IPS-NIHi7 (cell line): Measurements from ENCODE around the gene BIVM.

ENCODE experiments used
- DNase-seq: peaks from one replicate; pipeline ENCODE4 v3.0.0; 2012; ENCODE audit warnings: mixed read lengths; ENCODE audit errors: extremely low spot score

The BIVM gene

DNA sequence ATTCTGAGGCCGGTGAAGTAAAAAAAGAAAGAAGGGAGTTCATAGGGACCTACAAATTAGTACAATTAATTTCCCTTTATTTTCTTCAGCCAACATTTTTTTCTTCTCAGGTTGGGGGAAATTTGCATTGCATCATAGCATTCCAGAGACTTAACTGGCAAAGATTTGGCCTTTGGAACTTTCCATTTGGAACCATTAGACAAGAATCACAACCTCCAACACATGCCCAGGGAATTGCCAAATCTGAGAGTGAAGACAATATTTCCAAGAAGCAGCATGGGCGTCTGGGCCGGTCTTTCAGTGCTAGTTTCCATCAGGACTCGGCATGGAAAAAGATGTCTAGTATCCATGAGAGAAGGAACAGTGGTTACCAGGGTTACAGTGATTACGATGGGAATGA lies 40.5 kb downstream of the BIVM start:
- DNase-seq, result no peak

DNA sequence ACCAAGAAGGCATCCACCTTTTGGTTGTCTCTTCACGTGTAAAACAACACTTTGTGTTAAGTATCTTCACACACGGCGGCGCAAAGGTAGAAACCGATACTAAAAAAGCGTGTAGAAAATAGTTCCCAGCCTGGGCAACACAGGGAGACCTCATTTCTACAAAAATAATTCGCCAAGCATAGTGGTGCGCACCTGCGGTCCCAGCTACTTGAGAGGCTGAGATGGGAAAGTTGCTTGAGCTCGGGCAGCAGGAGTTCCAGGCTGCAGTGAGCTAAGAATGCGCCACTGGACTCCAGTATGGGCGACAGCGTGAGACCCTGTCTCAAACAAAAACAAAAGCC lies 46.3 kb downstream of the BIVM start:
- no peak for DNase-seq

DNA sequence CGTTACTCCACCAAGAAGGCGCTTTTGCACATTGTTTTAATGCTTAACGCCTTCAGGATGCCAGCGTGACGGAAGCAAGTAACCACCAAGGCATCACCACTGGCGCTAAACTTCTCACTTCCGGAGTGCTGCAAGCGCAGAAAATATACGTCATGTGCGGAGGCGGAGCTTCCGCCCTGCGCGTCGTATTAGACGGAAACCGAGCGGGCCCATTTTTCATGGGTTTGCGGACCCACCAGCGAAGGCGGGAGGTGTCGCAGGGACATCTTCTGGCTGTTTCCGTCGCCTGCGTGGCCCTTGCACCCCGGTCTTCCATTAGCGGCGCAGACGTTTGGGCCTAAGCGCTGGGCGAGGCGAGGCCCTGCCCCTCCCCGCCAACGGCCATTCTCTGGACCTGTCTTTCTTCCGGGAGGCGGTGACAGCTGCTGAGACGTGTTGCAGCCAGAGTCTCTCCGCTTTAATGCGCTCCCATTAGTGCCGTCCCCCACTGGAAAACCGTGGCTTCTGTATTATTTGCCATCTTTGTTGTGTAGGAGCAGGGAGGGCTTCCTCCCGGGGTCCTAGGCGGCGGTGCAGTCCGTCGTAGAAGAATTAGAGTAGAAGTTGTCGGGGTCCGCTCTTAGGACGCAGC lies 46.8 kb downstream of the BIVM start, which contains the start of gene ERCC5:
ERCC5 (plus strand) TSS at position 403 of the 631 bp plus-strand sequence. CDS start 235 bp downstream, outside the sequence.
- DNase-seq, result peak; percentile 81

DNA sequence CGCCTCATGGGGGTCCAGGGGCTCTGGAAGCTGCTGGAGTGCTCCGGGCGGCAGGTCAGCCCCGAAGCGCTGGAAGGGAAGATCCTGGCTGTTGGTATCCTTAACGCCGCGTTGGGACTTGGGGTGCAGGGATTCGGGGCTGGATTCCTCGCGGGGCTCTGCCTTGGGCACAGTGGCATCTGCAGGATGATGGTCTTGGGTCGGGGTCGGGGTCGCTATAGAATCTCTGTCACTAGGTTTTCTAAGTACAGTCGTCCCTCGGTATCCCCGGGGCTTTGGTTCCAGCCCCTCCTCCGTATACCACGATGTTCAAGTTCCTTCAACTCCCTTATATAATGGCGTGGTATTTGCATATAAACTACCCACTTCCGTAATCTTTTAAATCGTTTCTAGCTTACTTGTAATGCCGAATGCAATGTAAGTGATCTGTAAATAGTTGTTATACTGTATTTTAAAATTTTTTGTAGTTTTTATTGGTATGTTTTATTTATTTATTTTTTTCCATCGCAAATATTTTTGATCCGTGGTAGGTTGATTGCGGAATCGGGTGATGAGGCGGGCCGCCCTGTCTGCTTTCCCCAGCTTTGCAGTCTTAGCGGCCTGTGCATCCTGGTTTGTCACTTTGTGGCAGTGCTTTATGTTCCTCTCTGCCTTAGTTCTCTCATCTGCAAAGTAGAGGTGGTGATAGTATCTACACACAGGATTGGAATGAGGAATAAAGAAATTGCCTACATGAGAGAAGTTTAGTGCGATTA lies 47.5 kb downstream of the BIVM start:
- DNase-seq, result no peak

DNA sequence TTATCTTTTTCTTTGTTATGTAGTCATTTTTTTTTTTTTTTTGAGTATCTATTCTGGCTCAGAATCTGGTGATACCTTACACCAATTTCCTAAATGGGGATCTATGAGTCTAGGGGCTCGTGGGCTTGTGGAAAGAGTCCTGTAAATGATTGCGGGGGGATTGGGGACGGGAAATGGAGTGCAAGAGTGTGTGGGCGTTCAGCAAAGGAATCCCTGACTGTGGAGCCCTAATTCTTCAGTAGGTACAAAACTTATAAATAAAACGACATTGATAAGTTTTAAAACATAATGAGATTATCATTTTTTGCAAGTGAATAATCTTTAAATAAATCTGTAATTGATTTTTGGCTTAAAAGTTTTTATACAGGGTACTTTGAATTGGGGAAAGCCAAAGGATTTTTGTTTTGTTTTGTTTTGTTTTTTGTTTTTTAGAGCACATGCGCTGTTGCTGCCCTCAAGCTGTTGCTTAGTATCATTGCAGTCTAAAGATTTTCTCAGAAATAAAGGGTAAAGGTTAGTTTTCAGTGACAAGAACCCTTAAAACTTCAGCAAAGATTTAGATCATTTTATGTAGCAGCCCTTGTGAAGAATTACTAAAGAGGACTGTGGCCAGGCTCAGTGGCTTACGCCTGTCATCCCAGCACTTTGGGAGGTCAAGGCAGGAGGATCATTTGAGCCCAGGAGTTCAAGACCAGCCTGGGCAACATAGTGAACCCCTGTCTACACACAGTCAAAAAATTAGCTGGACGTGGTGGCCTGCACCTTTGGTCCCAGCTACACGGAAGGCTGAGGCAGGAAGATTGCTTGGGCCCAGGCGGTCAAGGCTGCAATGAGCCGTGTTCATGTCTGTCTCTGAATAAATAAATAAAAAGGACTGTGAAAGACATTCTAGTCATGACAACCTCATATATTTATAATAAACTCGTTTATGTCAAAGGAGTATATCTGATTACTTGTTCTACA lies 48.6 kb downstream of the BIVM start:
- no peak for DNase-seq

DNA sequence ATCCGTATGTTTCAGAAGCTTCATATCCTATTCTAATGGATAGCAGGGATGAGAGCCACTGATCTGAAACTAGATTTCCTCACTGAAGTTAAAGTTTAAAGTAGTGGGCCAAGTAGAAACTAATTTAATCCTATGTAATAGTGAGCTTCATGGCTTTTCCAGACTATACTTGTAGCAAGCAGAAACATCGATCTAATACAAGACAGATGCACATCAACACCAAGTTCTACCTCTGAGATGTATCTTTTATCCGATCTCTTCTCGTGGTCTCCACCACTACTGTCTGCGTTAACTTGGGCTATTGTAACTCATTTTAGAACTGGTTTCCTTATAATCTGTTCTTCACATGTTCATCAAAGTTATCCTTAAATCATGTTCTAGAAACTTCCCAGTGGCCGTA lies 50.0 kb downstream of the BIVM start:
- DNase-seq, result no peak

DNA sequence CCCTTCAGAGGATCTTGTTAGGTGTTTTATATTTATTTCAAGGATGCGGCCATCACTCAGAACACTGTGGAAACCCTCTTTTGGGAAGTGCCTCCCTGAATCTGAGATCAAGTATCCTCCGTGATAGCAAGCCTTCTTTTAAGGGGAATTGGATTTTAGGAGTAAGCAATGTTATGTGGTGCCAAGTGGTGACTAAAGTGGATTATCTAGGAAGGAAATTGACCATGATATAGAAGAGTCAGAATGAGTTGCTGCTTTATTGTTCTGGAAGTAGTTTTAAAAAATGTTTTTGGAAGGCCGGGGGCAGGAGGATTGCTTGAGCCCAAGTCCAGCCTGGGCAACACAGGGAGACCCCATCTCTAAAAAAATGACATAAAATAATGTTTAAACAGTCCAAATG lies 53.6 kb downstream of the BIVM start:
- no peak for DNase-seq

DNA sequence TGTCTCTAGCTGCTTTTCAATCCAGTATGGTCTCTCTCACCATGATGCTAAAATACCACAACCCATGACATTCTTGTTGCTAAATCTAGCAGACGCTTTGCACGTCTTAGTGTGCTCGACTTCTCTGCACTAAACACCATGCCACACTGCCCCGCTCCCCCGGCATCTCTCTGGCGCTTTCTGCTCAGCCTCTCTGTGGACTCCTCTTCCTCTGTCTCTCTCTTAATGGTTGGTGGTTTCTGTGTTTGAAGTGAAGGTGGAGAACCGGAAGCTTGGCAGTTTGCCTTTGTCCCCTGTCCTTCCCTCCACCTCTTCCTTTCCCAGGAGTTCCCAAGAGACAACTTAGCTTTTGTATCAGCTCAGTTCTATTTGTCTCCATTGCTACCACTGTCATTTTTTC lies 55.8 kb downstream of the BIVM start:
- DNase-seq, result no peak

DNA sequence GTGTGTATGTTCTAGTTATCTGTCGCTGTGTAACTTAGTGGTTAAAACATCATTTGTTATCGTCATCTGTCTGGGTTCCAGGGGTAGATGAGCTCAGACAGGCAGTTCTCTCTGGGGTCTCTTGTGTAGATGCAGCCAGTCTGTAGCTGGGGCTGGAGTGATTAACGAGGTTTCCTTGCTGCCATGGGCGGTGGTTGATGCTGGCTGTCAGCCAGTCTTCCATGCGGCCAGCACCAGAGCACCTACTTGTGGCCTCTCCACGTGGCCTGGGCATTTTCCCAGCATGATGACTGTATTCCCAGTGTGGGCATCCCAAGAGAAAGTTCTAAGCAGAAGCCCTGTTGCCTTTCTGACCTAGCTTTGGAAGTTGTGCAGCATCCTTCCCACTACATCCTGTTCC lies 57.6 kb downstream of the BIVM start:
- DNase-seq, result no peak

DNA sequence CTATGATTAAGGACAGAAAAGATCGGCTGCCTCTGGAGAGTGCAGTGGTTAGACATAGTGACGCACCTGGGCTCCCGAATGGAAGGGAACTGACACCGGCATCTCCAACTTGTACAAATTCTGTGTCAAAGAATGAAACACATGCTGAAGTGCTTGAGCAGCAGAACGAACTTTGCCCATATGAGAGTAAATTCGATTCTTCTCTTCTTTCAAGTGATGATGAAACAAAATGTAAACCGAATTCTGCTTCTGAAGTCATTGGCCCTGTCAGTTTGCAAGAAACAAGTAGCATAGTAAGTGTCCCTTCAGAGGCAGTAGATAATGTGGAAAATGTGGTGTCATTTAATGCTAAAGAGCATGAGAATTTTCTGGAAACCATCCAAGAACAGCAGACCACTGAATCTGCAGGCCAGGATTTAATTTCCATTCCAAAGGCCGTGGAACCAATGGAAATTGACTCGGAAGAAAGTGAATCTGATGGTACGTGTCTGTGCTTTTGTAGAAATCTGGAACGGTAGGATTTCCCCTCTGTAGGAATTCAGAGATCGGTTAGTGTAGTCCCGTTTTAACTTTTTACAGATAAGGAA lies 63.8 kb downstream of the BIVM start:
- no peak for DNase-seq

DNA sequence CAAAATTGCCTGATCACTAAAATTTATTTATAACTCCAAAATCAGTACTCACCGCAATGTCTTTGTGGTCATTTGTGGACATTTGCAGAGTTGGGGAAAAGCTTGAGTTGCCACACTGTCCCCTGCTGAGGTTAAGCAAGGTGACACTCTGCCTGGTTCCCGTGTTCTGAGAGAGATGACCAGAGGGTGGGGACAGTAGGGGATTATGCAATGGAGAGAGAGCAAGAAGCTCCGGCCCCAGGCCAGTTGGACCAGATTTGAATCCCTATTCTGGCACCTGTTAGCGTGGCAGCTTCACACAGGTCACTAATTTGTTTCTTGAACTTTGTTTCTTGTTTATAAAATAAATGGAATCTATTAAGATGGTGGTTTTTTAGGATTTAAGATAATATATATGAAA lies 64.7 kb downstream of the BIVM start:
- DNase-seq, result no peak

DNA sequence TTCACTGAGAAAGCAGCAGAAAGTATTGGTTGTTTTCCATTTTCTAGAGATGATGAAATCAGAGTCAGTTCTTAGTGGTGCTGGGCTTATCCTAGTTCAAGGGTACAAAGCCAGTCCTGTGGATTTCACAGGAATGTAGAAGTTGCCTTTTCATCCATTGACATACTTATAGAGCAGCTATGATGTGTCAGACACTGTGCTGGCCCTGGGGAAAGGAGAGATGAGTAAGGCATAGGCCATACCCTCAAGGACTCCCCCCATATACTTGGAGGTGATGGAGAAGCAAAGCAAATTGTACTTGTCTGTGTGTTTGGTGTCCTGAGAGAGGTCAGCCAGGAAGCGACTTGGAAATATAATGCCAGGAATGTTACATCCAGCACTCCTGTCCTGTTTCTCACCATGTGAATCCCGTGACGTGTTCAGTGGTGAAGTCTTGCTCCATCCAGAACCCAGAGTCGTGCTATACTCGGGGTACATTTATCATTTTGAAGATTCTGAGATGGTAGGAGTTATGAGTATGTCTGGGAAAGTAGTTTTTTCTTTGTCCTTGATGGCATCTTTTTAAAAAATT lies 69.5 kb downstream of the BIVM start:
- no peak for DNase-seq

DNA sequence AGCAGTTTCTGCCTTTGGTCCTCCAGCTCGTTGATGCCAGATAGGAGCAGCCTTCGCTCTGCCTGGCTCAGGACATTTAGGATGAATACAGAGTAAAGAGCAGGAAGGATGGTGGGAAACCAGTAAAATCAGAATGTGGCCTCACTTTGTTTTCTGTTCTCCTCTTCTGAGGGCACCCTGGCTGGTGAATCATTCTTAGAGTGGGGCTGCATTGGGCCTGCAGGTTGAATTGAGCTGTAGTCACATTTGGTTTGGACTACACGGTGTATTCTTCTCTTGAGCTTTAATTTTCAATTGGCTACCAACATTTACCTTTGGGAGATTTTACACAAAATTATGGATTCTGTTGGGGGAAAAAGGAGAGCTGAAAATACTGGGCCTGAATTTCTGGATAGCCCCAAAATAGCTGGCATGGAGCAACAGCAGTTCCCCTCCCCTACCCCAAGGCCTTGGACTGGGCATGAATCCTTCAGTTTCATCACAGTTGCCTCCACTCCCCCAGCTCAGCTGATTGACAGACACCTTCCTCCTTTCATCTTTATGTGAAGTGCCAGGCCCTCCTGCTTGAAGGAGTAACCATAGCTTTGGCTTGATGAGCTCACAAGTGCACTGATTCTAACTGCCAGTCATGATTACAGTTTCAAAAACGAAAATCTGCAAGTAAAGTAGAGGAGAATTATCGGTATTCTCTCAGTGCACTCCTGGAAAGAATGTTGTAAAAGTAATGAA lies 71.2 kb downstream of the BIVM start:
- no peak for DNase-seq

DNA sequence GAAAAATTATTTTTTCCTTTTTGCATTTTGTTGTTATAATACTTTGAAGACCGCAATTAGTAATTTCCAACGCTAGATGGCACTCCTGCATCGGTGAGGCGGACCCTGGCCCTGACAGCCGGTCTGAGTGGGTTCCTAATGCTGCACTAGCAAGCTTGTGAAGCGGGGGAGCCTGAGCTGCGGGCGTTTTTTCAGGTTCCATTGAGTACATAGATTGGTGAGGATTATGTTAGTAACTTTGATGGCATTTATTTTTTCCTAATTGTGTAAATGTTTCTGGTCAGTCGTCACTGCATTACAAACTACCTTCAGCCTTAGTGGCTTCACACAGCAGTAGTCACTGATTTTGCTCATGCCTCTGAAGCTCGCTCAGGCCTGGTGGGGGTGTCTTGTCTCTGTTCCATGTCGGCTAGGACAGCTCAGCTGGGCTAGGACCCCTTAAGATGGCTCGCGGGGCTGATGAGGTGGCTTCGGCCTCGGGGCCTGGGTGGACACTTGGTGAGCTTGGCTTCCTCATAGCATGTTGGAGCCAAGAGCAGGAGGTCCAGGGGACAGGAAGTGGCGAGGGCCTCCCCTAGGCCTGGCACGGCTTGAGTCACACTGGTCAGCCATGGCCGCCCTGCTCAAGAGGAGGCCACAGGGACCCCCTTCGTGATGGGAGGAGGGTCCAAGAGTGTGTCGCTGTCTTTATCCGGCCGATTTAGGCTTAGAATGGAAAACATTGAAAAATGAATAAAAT lies 71.9 kb downstream of the BIVM start:
- DNase-seq, result peak; percentile 81

DNA sequence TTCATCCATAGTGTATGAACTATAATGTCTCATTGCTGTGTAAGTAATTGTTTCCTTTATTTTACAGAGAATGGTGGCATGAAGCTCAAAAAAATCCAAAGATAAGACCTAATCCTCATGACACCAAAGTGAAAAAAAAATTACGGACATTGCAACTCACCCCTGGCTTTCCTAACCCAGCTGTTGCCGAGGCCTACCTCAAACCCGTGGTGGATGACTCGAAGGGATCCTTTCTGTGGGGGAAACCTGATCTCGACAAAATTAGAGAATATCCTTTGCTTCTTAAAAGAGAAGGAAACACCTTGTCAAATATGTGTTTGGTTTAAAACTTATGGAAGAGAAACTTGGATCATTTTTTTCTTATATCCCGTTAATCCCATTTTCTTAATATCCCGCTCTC lies 73.2 kb downstream of the BIVM start:
- no peak for DNase-seq

DNA sequence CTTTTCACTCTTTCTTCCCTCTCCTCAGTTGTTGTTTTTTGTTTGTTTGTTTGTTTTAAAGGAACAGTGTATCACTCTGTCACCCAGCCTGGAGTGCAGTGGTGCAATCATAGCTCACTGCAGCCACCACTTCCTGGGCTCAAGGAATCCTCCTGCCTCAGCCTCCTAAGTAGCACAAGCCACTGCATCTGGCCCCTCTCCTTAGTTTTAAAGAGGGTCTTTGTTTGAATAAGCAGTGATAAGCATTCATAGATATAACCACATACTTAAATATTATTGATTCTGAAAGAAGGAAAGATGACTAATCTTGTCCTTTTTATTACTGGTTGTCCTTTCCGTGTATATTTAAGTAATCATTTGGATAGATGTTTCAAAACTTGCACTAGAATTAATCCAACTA lies 73.6 kb downstream of the BIVM start:
- no peak for DNase-seq

DNA sequence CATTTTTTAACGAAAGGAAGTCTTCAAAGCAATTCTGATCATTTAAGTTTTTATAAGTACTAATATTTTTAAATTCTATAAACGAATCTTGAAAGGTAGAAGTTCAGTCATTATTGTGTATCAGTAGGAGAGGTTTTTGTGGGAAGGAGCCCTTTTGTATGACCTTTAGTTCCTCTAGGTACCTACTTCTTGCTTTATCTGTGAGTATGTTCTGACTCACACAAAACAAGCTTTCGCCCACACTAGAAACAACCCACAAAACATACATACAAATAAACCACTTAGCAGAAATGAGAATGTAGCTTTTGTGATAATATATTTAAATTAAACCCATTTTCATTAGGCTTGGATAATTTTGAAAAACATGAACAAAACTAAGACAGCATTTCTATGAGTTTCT lies 74.7 kb downstream of the BIVM start:
- DNase-seq, result no peak

DNA sequence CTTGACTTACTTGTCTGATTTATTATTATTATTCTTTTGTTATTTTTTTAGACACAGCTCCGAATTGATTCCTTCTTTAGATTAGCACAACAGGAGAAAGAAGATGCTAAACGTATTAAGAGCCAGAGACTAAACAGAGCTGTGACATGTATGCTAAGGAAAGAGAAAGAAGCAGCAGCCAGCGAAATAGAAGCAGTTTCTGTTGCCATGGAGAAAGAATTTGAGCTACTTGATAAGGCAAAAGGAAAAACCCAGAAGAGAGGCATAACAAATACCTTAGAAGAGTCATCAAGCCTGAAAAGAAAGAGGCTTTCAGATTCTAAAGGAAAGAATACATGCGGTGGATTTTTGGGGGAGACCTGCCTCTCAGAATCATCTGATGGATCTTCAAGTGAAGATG lies 76.3 kb downstream of the BIVM start:
- DNase-seq, result no peak

DNA sequence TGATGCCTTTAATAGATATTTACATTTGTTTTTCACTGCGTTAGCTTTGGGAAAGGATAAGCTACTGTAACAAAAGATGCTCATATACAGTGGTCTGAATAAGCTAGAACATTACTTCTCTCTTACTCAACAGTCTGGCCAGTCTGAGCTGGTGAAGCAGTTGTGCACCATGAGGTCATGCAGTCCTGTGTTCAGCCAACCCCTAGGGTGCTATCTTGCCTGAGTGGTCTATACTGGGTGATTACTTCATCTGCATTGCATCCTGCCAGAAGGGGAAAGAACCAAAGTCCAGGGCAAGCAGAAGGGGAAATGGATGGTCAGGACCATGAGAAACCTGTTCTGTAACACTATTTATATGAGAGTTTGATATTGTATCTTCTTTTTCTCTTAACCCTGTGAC lies 78.4 kb downstream of the BIVM start:
- DNase-seq, result no peak

DNA sequence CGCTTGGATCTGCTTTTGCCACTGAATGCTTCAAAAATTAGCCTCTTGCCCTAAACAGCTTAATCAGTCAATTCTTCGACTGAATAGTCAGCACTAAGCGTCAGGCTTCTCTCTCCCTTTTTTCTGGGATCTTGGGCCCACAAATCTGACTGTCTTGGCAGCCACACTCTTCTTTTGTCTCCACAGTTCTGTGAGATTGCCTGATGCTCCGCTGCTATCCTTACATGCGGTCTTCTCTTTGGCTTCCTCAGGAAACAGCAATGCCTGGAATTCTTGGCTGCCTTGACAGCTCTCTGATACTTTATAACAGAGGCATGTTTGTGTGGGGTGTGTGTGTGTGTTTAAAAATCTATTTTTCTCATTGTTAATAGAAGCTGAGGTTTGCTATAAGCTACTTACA lies 79.6 kb downstream of the BIVM start:
- DNase-seq, result no peak
